ENCODE measurements around the gene TMEM229B.

TMEM229B gene

DNA sequence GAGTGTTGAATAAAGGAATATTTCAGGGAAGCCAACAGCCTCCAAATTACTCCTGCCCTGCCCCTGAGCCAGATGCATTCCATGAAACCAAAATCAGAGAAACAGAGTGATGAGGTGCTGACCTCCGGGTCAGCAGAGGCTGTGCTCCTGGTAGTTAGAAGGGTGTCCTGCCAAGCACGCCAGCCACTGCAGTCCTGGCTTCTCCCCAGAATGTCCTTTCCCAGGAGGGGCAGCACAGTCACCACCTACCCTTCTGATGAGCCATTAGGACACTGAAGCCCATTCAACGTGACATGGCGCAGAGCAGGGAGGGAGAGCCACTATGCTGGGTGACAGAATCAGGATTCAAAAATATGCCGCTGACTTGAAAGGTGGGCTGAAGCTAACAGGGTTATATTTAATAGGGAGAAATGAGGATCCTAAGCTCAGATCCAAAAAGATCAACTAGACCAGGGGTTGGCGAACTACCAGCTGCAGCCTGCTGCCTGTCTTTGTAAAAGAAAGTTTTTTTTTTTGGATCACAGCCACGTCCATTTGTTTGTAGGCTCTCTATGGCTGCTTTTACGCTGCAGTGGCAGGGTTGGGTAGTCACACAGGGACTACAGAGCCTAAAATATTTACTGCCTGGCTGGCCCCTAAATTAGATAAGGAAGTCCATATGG is 42.0 kb downstream of the TMEM229B start:
- Histone ChIP-seq H3K27ac (ENCODE audit: low read length) (no peak overlapping the region), H3K9me3 (ENCODE audit: control insufficient read depth, low read depth, low read length) (no peaks in the 10 kb centered on the region), H3K27me3 (ENCODE audit: control insufficient read depth, insufficient read depth, low read length) (no peaks in the 10 kb centered on the region), H3K4me3 (ENCODE audit: low read length) (no peak overlapping the region), H3K36me3 (ENCODE audit: control insufficient read depth, low read depth, low read length) (no peaks in the 10 kb centered on the region), H3K9ac (ENCODE audit: low read length) (no peak overlapping the region), H3K4me1 (ENCODE audit: control insufficient read depth, low read depth, low read length) (peaks cover 22% of the 10 kb centered on the region)

DNA sequence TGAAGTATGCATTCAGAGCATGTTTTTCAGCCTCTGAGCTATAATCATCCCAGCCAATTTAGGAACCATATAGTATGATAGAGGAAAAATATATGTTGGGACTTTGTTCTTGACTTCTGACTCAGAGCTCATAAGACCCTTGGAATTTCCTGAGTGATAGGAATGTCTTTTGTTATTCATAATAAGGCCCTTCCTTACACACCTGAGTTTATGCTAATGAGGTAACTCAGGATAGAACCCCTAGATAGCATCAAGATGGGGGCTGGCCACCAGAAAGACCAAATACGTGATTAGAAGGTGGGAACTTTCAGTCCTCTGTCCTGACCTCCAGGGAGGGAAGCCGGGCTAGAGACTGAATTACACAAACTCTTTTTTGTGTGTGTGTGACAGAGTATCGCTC is 44.1 kb downstream of the TMEM229B start:
- Histone ChIP-seq H3K9ac (ENCODE audit: low read length) (no peak overlapping the region), H3K4me3 (ENCODE audit: low read length) (no peak overlapping the region), H3K27ac (ENCODE audit: low read length) (peak overlapping the region; percentile 38), H3K36me3 (ENCODE audit: control insufficient read depth, low read depth, low read length) (no peaks in the 10 kb centered on the region), H3K4me1 (ENCODE audit: control insufficient read depth, low read depth, low read length) (peaks cover 22% of the 10 kb centered on the region), H3K9me3 (ENCODE audit: control insufficient read depth, low read depth, low read length) (no peaks in the 10 kb centered on the region), H3K27me3 (ENCODE audit: control insufficient read depth, insufficient read depth, low read length) (no peaks in the 10 kb centered on the region)

GRCh38 chr14:67442139-67442906 is 46.2 kb downstream of the TMEM229B start:
- Histone ChIP-seq H3K4me3 (ENCODE audit: low read length) (no peak overlapping the region), H3K9me3 (ENCODE audit: control insufficient read depth, low read depth, low read length) (no peaks in the 10 kb centered on the region), H3K4me1 (ENCODE audit: control insufficient read depth, low read depth, low read length) (peaks cover 17% of the 10 kb centered on the region), H3K27ac (ENCODE audit: low read length) (no peak overlapping the region), H3K9ac (ENCODE audit: low read length) (no peak overlapping the region), H3K36me3 (ENCODE audit: control insufficient read depth, low read depth, low read length) (no peaks in the 10 kb centered on the region), H3K27me3 (ENCODE audit: control insufficient read depth, insufficient read depth, low read length) (no peaks in the 10 kb centered on the region)

- no peaks in the 10 kb centered on the region for H3K9me3 ChIP-seq (ENCODE audit: control insufficient read depth, low read depth, low read length)
- H3K36me3 ChIP-seq (ENCODE audit: control insufficient read depth, low read depth, low read length) = no peaks in the 10 kb centered on the region
- H3K27me3 ChIP-seq (ENCODE audit: control insufficient read depth, insufficient read depth, low read length) = no peaks in the 10 kb centered on the region
- H3K4me1 ChIP-seq (ENCODE audit: control insufficient read depth, low read depth, low read length) = peaks cover 16% of the 10 kb centered on the region
- no peak overlapping the region for H3K9ac ChIP-seq (ENCODE audit: low read length)
- H3K4me3 ChIP-seq (ENCODE audit: low read length) = no peak overlapping the region
- H3K27ac ChIP-seq (ENCODE audit: low read length) = no peak overlapping the region
These were observed 46.8 kb downstream of the TMEM229B start for GRCh38 chr14:67441672-67442071.

DNA sequence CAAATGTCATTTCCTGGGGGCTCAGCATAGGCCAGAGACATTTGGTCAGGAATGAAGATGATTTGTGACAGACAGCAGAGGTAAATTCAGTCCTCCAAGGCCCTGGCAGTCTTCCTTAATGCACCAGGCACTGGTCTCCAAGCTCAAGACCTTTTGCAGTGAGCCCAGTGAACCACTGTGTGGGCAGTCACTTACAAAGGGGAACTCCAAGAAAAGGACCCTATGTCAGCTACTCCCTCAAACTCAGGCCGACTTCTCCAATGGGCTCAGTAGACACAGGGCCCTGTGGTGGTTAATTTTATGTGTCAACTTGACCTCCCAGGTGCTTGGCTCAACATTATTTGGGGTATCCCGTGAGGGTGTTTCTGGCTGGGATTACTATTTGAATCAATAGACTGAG is 47.3 kb downstream of the TMEM229B start:
- Histone ChIP-seq H3K27me3 (ENCODE audit: control insufficient read depth, insufficient read depth, low read length) (no peaks in the 10 kb centered on the region), H3K9ac (ENCODE audit: low read length) (no peak overlapping the region), H3K36me3 (ENCODE audit: control insufficient read depth, low read depth, low read length) (no peaks in the 10 kb centered on the region), H3K9me3 (ENCODE audit: control insufficient read depth, low read depth, low read length) (no peaks in the 10 kb centered on the region), H3K4me1 (ENCODE audit: control insufficient read depth, low read depth, low read length) (peaks cover 16% of the 10 kb centered on the region), H3K4me3 (ENCODE audit: low read length) (no peak overlapping the region), H3K27ac (ENCODE audit: low read length) (no peak overlapping the region)

DNA sequence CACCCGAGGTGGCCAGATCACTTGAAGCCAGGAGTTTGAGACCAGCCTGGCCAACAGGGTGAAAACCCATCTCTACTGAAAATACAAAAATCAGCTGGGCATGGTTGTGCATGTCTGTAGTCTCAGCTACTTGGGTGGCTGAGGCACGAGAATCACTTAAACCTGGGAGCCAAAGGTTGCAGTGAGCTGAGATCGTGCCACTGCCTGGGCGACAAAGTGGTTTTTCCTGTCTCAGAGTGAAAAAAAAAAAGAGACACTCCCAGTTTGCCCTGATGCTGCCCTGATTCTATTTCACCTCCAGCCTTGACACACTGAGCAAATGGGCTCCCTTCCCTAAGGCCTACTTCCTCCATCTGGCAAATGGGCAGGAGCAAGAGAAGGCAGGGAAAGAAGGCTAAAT is 48.0 kb downstream of the TMEM229B start:
- Histone ChIP-seq H3K27ac (ENCODE audit: low read length) (no peak overlapping the region), H3K36me3 (ENCODE audit: control insufficient read depth, low read depth, low read length) (no peaks in the 10 kb centered on the region), H3K4me3 (ENCODE audit: low read length) (no peak overlapping the region), H3K9ac (ENCODE audit: low read length) (no peak overlapping the region), H3K27me3 (ENCODE audit: control insufficient read depth, insufficient read depth, low read length) (no peaks in the 10 kb centered on the region), H3K9me3 (ENCODE audit: control insufficient read depth, low read depth, low read length) (no peaks in the 10 kb centered on the region), H3K4me1 (ENCODE audit: control insufficient read depth, low read depth, low read length) (peaks cover 16% of the 10 kb centered on the region)

GRCh38 chr14:67438969-67439368 is 49.6 kb downstream of the TMEM229B start:
- Histone ChIP-seq H3K27ac (ENCODE audit: low read length) (no peak overlapping the region), H3K27me3 (ENCODE audit: control insufficient read depth, insufficient read depth, low read length) (no peaks in the 10 kb centered on the region), H3K9ac (ENCODE audit: low read length) (no peak overlapping the region)

GRCh38 chr14:67436006-67436866 is 52.3 kb downstream of the TMEM229B start:
- Histone ChIP-seq H3K27me3 (ENCODE audit: control insufficient read depth, insufficient read depth, low read length) (no peaks in the 10 kb centered on the region), H3K27ac (ENCODE audit: low read length) (no peak overlapping the region), H3K36me3 (ENCODE audit: control insufficient read depth, low read depth, low read length) (no peaks in the 10 kb centered on the region), H3K4me3 (ENCODE audit: low read length) (no peak overlapping the region), H3K9ac (ENCODE audit: low read length) (no peak overlapping the region), H3K9me3 (ENCODE audit: control insufficient read depth, low read depth, low read length) (no peaks in the 10 kb centered on the region), H3K4me1 (ENCODE audit: control insufficient read depth, low read depth, low read length) (no peaks in the 10 kb centered on the region)

More at GRCh38 chr14:67438969-67439368, 49.6 kb downstream of the TMEM229B start:
- H3K4me1 ChIP-seq (ENCODE audit: control insufficient read depth, low read depth, low read length) = peaks cover 3% of the 10 kb centered on the region
- H3K36me3 ChIP-seq (ENCODE audit: control insufficient read depth, low read depth, low read length) = no peaks in the 10 kb centered on the region
- no peaks in the 10 kb centered on the region for H3K9me3 ChIP-seq (ENCODE audit: control insufficient read depth, low read depth, low read length)
- no peak overlapping the region for H3K4me3 ChIP-seq (ENCODE audit: low read length)

DNA sequence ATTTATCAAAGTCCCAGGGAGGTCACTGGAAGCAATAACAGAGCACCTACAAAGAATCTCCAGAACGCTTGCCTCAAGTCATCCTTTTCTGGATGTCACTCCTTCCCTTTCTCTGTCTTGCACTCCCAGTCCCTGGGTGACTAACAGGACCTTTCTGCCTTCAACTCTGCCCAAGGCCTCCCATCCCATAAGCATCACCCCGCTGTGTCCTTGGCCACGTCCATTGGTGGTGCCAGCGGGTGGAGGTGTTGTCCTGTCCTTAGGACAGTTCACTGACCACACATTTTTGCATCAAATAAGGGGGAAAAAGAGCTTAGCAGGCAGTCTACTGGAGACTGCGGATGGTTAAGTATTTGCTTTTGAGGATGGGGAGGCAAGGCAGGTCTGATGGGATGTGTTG is 52.9 kb downstream of the TMEM229B start:
- H3K27me3 ChIP-seq (ENCODE audit: control insufficient read depth, insufficient read depth, low read length) = no peaks in the 10 kb centered on the region
- H3K4me1 ChIP-seq (ENCODE audit: control insufficient read depth, low read depth, low read length) = no peaks in the 10 kb centered on the region
- H3K36me3 ChIP-seq (ENCODE audit: control insufficient read depth, low read depth, low read length) = no peaks in the 10 kb centered on the region
- H3K27ac ChIP-seq (ENCODE audit: low read length) = no peak overlapping the region
- no peak overlapping the region for H3K4me3 ChIP-seq (ENCODE audit: low read length)
- no peak overlapping the region for H3K9ac ChIP-seq (ENCODE audit: low read length)
- no peaks in the 10 kb centered on the region for H3K9me3 ChIP-seq (ENCODE audit: control insufficient read depth, low read depth, low read length)

- Histone ChIP-seq H3K27me3 (ENCODE audit: control insufficient read depth, insufficient read depth, low read length) (no peaks in the 10 kb centered on the region), H3K4me1 (ENCODE audit: control insufficient read depth, low read depth, low read length) (peaks cover 7% of the 10 kb centered on the region)
These were observed 56.4 kb downstream of the TMEM229B start for GRCh38 chr14:67432050-67432564.

DNA sequence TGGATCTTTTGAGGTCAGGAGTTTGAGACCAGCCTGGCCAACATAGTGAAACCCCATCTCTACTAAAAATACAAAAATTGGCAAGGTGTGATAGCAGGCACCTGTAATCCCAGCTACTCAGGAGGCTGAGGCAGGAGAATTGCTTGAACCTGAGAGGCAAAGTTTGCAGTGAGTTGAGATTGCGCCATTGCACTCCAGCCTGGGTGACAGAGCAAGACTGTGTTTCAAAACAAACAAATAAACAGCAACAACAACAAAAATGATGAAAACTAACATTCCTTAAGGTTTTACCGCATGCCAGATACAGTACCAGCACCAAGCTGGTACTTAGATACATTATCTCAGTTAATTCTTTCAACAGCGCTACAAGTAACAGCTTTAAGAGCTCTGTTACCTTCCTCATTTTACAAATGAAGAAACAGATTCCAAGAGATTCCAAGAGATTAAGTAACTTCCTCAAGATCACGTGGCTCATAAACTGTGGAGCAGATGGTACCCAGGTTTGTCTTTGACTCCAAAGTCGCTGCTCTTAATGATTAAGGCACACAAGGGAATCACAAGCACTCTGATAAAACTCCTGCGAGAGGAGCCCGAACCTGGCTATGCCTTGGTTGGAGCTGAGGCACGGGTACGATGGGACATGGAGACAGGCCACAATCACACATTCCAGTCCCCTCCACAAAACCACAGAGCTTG is 58.9 kb downstream of the TMEM229B start:
- H3K36me3 ChIP-seq (ENCODE audit: control insufficient read depth, low read depth, low read length) = no peaks in the 10 kb centered on the region
- H3K9me3 ChIP-seq (ENCODE audit: control insufficient read depth, low read depth, low read length) = no peaks in the 10 kb centered on the region
- no peaks in the 10 kb centered on the region for H3K27me3 ChIP-seq (ENCODE audit: control insufficient read depth, insufficient read depth, low read length)
- H3K9ac ChIP-seq (ENCODE audit: low read length) = no peak overlapping the region
- H3K4me3 ChIP-seq (ENCODE audit: low read length) = no peak overlapping the region
- no peak overlapping the region for H3K27ac ChIP-seq (ENCODE audit: low read length)
- peaks cover 7% of the 10 kb centered on the region for H3K4me1 ChIP-seq (ENCODE audit: control insufficient read depth, low read depth, low read length)

More at GRCh38 chr14:67432050-67432564, 56.4 kb downstream of the TMEM229B start:
- Histone ChIP-seq H3K9ac (ENCODE audit: low read length) (no peak overlapping the region), H3K9me3 (ENCODE audit: control insufficient read depth, low read depth, low read length) (no peaks in the 10 kb centered on the region), H3K4me3 (ENCODE audit: low read length) (no peak overlapping the region), H3K27ac (ENCODE audit: low read length) (no peak overlapping the region), H3K36me3 (ENCODE audit: control insufficient read depth, low read depth, low read length) (no peaks in the 10 kb centered on the region)
